ENCODE results near the gene CACNA2D1.

The CACNA2D1 gene

GRCh38 chr7:82163586-82163985 lies 280.0 kb downstream of the CACNA2D1 start:
- DNase-seq = no peak
- H3K4me3 ChIP-seq (ENCODE audit: low read depth, low read length) = no peak overlapping the region
- peaks cover 18% of the 10 kb centered on the region for H3K4me1 ChIP-seq
- H3K36me3 ChIP-seq = no peaks in the 10 kb centered on the region
- H3K9me3 ChIP-seq = no peaks in the 10 kb centered on the region
- no peak for TF ChIP-seq CTCF (IDR thresholded peaks at IDR 0.05; ENCODE audit: low read depth, low read length)
- no peaks in the 10 kb centered on the region for H3K27me3 ChIP-seq

- H3K4me3 ChIP-seq (ENCODE audit: low read depth, low read length) = no peak overlapping the region
- no peak for TF ChIP-seq CTCF (IDR thresholded peaks at IDR 0.05; ENCODE audit: low read depth, low read length)
- H3K4me1 ChIP-seq = peaks cover 14% of the 10 kb centered on the region
- no peaks in the 10 kb centered on the region for H3K9me3 ChIP-seq
- DNase-seq = no peak
- H3K36me3 ChIP-seq = no peaks in the 10 kb centered on the region
- H3K27me3 ChIP-seq = no peaks in the 10 kb centered on the region
Observed at GRCh38 chr7:82162289-82162688, 281.3 kb downstream of the CACNA2D1 start.

GRCh38 chr7:82158327-82158726 lies 285.2 kb downstream of the CACNA2D1 start:
- Histone ChIP-seq H3K9me3 (no peaks in the 10 kb centered on the region), H3K4me1 (no peaks in the 10 kb centered on the region; the same call in 1 of the 2 replicates), H3K27me3 (no peaks in the 10 kb centered on the region), H3K4me3 (ENCODE audit: low read depth, low read length) (no peak overlapping the region), H3K36me3 (no peaks in the 10 kb centered on the region)
- no peak for DNase-seq
- TF ChIP-seq CTCF (IDR thresholded peaks at IDR 0.05; ENCODE audit: low read depth, low read length) = no peak

- Histone ChIP-seq H3K9me3 (no peaks in the 10 kb centered on the region), H3K4me1 (no peaks in the 10 kb centered on the region; the same call in 1 of the 2 replicates), H3K36me3 (no peaks in the 10 kb centered on the region), H3K27me3 (no peaks in the 10 kb centered on the region), H3K4me3 (ENCODE audit: low read depth, low read length) (no peak overlapping the region)
- no peak for DNase-seq
- no peak for TF ChIP-seq CTCF (IDR thresholded peaks at IDR 0.05; ENCODE audit: low read depth, low read length)
Observed at GRCh38 chr7:82156893-82157292, 286.7 kb downstream of the CACNA2D1 start.

GRCh38 chr7:82156168-82156567 lies 287.4 kb downstream of the CACNA2D1 start:
- no peak overlapping the region for H3K4me3 ChIP-seq (ENCODE audit: low read depth, low read length)

GRCh38 chr7:82154728-82155127 lies 288.8 kb downstream of the CACNA2D1 start:
- Histone ChIP-seq H3K27me3 (no peaks in the 10 kb centered on the region), H3K4me1 (no peaks in the 10 kb centered on the region), H3K4me3 (ENCODE audit: low read depth, low read length) (no peak overlapping the region), H3K36me3 (no peaks in the 10 kb centered on the region), H3K9me3 (no peaks in the 10 kb centered on the region)
- no peak for DNase-seq
- no peak for TF ChIP-seq CTCF (IDR thresholded peaks at IDR 0.05; ENCODE audit: low read depth, low read length)

More at GRCh38 chr7:82156168-82156567, 287.4 kb downstream of the CACNA2D1 start:
- no peaks in the 10 kb centered on the region for H3K27me3 ChIP-seq
- no peaks in the 10 kb centered on the region for H3K9me3 ChIP-seq
- no peak for TF ChIP-seq CTCF (IDR thresholded peaks at IDR 0.05; ENCODE audit: low read depth, low read length)
- H3K36me3 ChIP-seq = no peaks in the 10 kb centered on the region
- H3K4me1 ChIP-seq = no peaks in the 10 kb centered on the region; the same call in 1 of the 2 replicates
- DNase-seq = no peak
